Ovary (tissue), 9 donors: ENCODE data around the gene FAM131C. TPM values are rescaled to one million over a fixed set of nuclear protein-coding genes. Genes with fewer than 3 reads are reported as not detected.

Experiments used
- DNase-seq, 5 donors: peaks; one replicate each; pipeline ENCODE4 v3.0.0-alpha.2; 2019 to 2020
- H3K27ac ChIP-seq, 2 donors: fragments of 200-600 bp; one replicate each; pipeline versions ENCODE4 v1.5.1 to v1.8.0; 2019 to 2022
- H3K27me3 ChIP-seq: fragments of 200-600 bp; one replicate; pipeline ENCODE4 v1.8.0; 2022
- H3K36me3 ChIP-seq: fragments of 200-600 bp; sonication (generic); one replicate; pipeline ENCODE4 v1.5.1; 2019
- H3K4me1 ChIP-seq: one replicate; pipeline ENCODE4 v1.8.1; 2013; ENCODE audit warnings: mild to moderate bottlenecking, moderate library complexity; ENCODE audit not compliant: insufficient read depth
- H3K4me3 ChIP-seq: fragments of 200-600 bp; sonication (generic); one replicate; pipeline ENCODE4 v1.5.1; 2017
- H3K9me3 ChIP-seq, 2 donors: fragments of 200-600 bp in 1 of 2; sonication (generic) in 1 of 2; one replicate each; pipeline versions ENCODE4 v1.5.1 to v1.8.1; 2013 to 2019; ENCODE audit warnings: mild to moderate bottlenecking in 1 of 2, moderate library complexity in 1 of 2
- CTCF ChIP-seq, 3 donors: fragments of 450-650 bp in 2 of 3; fragments of 200-600 bp in 1 of 3; IDR thresholded peaks; one replicate each; pipeline versions ENCODE4 v1.5.1 to v1.8.0; 2016 to 2022; ENCODE audit warnings: antibody characterized with exemption in 3 of 3, mild to moderate bottlenecking in 1 of 3
- EP300 ChIP-seq: sonication (generic); formaldehyde crosslinking; IDR thresholded peaks from one replicate; pipeline ENCODE4 v1.6.1; 2017; ENCODE audit warnings: antibody characterized with exemption
- POLR2A ChIP-seq: fragments of 450-650 bp; IDR thresholded peaks from one replicate; pipeline ENCODE4 v1.6.1; 2017; ENCODE audit warnings: antibody characterized with exemption, mild to moderate bottlenecking, moderate library complexity
- WGBS, 3 donors: extraction: QIAGEN DNeasy Blood & Tissue Kit in 1 of 3; methylation state at CpG; one replicate each; pipeline versions ENCODE4 v1.1.5 to v1.1.7; 2013 to 2017; 5-methylcytosine and 5-hydroxymethylcytosine counted together
- intact Hi-C, 4 donors: fragments of 100-400 bp; cut with DNase I; formaldehyde crosslinking; loops; one replicate each; pipeline versions ENCODE4 v1.11.0 to v1.15.1; 2022 to 2023
- polyA plus RNA-seq, 2 donors: library from polyadenylated mRNA; stranded (reverse); fragments of 200-250 nt in 1 of 2; fragments of 350-450 nt in 1 of 2; fragmentation: Illumina TruSeq in 1 of 2; extraction: RNeasy Lipid Tissue Mini Kit (QIAGEN cat#74804) in 1 of 2; gene quantifications; one replicate each; pipeline ENCODE4 v1.2.3, GENCODE V29; 2013 to 2014
- total RNA-seq, 7 donors: library from RNA; depleted of rRNA in 2 of 7; stranded (reverse); fragments of >200 nt in 2 of 7; fragmentation: NEBNext Ultra II Directional in 3 of 7; extraction: Animal tissue kit (Norgen Biotek cat#: 25700) in 3 of 7; gene quantifications; one replicate each; pipeline versions ENCODE4 v1.1.0 to v1.2.4, GENCODE V29; 2016 to 2023
- donor health status: DM: no; HTN: no; CAD: no; lungs with moderate emphysema.
- donor health status: DM: no; HTN: no; CAD: no.
- donor health status: Bipolar disorder and iron deficiency.
- donor health status: DM: yes; HTN: yes; CAD: no.
- donor health status: DM: no; HTN: no; CAD: no.
- donor health status: DM: yes; HTN: yes; CAD: no.

Gene FAM131C
- total and polyA plus RNA-seq, 9 donors, result 0.10 to 1.3 (median 0.30) TPM; not detected in 1

- Histone ChIP-seq H3K9me3 (no peaks in the 10 kb centered on the region), H3K4me3 (no peak overlapping the region), H3K27ac (no peak overlapping the region), H3K27me3 (no peaks in the 10 kb centered on the region), H3K4me1 (peaks cover 12% of the 10 kb centered on the region), H3K36me3 (no peaks in the 10 kb centered on the region)
- intact Hi-C loops, result no loop called here
- no peak for TF ChIP-seq POLR2A
- TF ChIP-seq CTCF (IDR thresholded peaks at IDR 0.05), result no peak
- no peak for TF ChIP-seq EP300
- DNase-seq, result no peak
- WGBS, 3 donors, result 65 to 73% (median 66%) methylated on average over 6 of the region's 6 CpGs
Observed at GRCh38 chr1:16117369-16117768, 43.9 kb upstream of the FAM131C start.

GRCh38 chr1:16116625-16117024, 43.2 kb upstream of the FAM131C start:
- 84 to 88% (median 85%) methylated on average over 8 of the region's 8 CpGs for WGBS, 3 donors
- H3K4me1 ChIP-seq, result peaks cover 19% of the 10 kb centered on the region
- H3K27ac ChIP-seq, result no peak overlapping the region
- no peak for DNase-seq
- H3K36me3 ChIP-seq, result no peaks in the 10 kb centered on the region
- H3K4me3 ChIP-seq, result no peak overlapping the region
- H3K9me3 ChIP-seq, result no peaks in the 10 kb centered on the region
- no peak for TF ChIP-seq POLR2A
- no peak for TF ChIP-seq EP300
- TF ChIP-seq CTCF (IDR thresholded peaks at IDR 0.05), result no peak
- no peaks in the 10 kb centered on the region for H3K27me3 ChIP-seq
- intact Hi-C loops, result no loop called here

GRCh38 chr1:16116002-16116401, 42.6 kb upstream of the FAM131C start:
- Histone ChIP-seq H3K36me3 (no peaks in the 10 kb centered on the region), H3K4me3 (no peak overlapping the region), H3K9me3 (no peaks in the 10 kb centered on the region), H3K27ac (no peak overlapping the region), H3K27me3 (no peaks in the 10 kb centered on the region), H3K4me1 (peaks cover 21% of the 10 kb centered on the region)
- no peak for DNase-seq
- TF ChIP-seq EP300, result no peak
- TF ChIP-seq POLR2A, result no peak
- TF ChIP-seq CTCF (IDR thresholded peaks at IDR 0.05), result no peak
- intact Hi-C loops, result no loop called here
- WGBS, 3 donors, result 81 to 86% (median 84%) methylated on average over 12 to 16 of the region's 16 CpGs

GRCh38 chr1:16115468-16115983, 42.1 kb upstream of the FAM131C start:
- 74 to 83% (median 76%) methylated on average over 5 to 6 of the region's 6 CpGs for whole genome bisulfite sequencing, 3 donors
- no peaks in the 10 kb centered on the region for H3K9me3 ChIP-seq
- DNase-seq, result no peak
- TF ChIP-seq POLR2A (no peak), CTCF (IDR thresholded peaks at IDR 0.05) (no peak), EP300 (no peak)
- peaks cover 21% of the 10 kb centered on the region for H3K4me1 ChIP-seq
- no peak overlapping the region for H3K4me3 ChIP-seq
- intact Hi-C loops, result no loop called here
- H3K27me3 ChIP-seq, result no peaks in the 10 kb centered on the region
- H3K36me3 ChIP-seq, result no peaks in the 10 kb centered on the region
- no peak overlapping the region for H3K27ac ChIP-seq
